GM19043 (cell line): ENCODE results near the gene MTA3.
"Not testable (repeated sequence)": the region's sequence is repeated elsewhere in the genome, so short reads cannot be mapped to it uniquely, and the experiment has no call there.

Source experiments
- ATAC-seq: cut with Tn5 transposase; IDR thresholded peaks from one replicate; pipeline ENCODE4 v1.9.1; 2021; ENCODE audit warnings: low read depth; ENCODE audit not compliant: unreplicated experiment

Gene MTA3

GRCh38 chr2:42604341-42604867, 36.0 kb downstream of the MTA3 start:
- not testable (repeated sequence) for ATAC-seq

- not testable (repeated sequence) for ATAC-seq
Measured at GRCh38 chr2:42606166-42606565, 37.7 kb downstream of the MTA3 start.

- ATAC-seq = no peak
Measured at GRCh38 chr2:42607101-42607637, 38.7 kb downstream of the MTA3 start.

DNA sequence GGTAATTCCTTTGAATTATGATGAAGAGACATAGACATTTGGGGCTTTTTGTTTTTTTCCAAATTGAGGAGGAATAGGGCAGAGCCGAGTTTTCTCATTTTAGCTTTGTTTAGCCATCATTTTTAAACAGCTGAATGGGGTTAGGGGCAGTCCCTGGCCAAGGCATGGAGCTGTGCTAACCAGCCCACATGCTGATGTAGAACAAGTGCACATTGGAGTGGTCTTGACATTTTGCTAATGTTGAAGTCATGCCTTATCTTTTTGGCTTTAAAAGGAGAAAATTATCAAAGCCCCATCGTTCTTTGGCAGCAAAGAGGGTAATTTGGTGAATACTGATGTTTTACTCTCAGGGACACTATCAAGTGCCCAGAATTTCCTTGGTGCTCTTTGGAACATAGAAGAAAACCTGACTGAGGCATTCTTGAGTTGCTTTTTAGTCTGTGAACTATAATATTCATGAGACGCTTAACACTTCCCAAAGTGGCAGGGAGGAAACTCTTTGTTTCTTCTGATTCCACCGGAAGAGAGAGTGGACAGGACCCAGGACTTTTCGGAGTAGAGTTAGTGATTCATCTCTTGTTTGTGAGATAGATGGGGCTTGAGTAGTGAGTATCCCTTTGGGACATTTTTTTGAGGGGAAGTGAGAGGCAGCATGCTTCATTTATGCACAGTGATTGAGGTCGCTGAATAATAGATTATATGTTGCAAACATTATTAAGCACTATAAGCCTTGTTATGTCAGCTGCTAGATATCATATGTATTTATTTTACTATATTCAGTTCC, 45.0 kb downstream of the MTA3 start:
- ATAC-seq = no peak

DNA sequence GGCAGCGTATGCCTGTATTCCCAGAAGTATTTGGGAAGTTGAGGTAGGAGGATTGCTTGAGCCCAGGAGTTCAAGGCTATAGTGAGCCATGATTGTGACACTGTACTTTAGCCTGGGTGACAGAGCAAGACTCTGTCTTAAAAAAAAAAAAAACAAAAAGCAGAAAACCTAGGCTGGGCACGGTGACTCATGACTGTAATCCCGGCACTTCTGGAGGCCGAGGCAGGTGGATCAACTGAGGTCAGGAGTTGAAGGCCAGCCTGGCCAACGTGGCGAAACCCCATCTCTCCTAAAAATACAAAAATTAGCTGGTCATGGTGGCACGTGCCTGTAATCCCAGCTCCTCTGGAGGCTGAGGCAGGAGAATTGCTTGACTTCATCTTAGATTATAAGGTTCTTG, 46.4 kb downstream of the MTA3 start:
- no peak for ATAC-seq

GRCh38 chr2:42618116-42618515, 49.7 kb downstream of the MTA3 start:
- ATAC-seq = no peak

- ATAC-seq = no peak
Measured at GRCh38 chr2:42618972-42619371, 50.5 kb downstream of the MTA3 start.

DNA sequence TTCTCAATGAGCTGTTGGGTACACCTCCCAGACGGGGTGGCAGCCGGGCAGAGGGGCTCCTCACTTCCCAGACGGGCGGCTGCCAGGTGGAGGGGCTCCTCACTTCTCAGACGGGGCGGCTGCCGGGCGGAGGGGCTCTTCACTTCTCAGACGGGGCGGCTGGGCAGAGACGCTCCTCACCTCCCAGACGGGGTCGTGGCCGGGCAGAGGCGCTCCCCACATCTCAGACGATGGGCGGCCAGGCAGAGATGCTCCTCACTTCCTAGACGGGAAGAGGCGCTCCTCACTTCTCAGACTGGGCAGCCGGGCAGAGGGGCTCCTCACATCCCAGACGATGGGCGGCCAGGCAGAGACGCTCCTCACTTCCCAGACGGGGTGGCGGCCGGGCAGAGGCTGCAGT, 53.2 kb downstream of the MTA3 start:
- not testable (repeated sequence) for ATAC-seq

DNA sequence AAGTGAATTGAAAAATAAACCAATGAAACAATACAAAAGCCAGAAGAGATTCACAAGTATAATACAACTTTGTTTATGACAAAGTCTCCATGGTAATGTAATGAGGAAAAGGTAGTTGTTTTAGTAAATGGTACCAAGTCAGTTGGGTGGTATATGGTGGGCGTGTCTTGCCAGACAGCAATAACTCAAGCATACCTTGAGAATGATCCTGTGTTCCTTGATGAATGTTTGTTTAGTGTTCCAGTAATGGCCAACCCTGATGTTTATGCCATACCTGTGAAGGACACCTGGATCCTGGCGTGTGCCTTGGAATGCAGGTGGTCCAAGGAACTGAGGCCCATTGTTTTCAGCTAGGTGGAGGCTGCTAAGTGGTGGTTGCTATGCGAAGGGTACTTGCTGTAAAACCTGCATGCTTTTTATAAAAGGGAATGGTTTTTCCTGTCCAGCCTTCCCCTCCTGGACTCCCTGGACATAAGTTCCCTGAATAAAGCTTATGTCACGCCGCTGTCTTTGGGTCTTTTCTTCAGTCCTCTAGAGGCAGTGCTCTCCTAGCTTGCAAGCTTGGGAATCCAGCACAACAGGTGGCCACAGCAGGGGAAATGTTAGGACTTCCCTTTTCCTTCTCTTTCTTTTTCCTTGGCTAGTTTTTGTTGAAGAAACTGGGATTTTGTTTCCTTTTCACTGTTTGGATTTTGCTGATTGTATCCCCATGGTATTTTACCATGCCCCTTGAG, 54.7 kb downstream of the MTA3 start:
- no peak for ATAC-seq

DNA sequence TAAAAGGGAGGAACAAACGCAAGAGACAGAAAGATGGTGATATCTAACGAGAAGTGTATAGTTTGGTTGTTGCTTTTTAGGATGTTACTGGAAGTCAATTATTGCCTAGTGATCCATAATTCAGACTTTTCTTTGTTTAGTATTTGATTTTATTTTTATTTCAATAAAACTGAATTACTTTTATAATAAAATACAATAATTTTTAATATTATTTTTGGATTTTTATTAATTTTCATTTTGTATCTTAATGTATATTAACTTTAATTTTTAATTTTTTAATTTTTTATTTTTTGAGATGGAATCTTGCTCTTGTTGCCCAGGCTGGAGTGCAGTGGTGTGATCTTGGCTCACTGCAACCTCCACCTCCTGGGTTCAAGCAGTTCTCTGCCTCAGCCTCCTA, 55.6 kb downstream of the MTA3 start:
- ATAC-seq = no peak

DNA sequence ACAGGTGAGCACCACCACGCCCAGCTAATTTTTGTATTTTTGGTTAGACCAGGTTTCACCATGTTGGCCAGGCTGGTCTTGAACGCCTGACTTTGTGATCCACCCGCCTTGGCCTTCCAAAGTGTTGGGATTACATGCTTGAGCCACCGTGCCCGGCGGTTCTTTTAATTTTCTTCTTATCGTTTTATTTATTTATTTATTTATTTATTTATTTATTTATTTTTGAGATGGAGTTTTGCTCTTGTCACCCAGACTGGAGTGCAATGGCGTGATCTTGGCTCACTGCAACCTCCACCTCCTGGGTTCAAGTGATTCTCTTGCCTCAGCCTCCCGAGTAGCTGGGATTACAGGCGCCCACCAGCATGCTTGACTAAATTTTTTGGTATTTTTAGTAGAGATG, 59.6 kb downstream of the MTA3 start:
- not testable (repeated sequence) for ATAC-seq

DNA sequence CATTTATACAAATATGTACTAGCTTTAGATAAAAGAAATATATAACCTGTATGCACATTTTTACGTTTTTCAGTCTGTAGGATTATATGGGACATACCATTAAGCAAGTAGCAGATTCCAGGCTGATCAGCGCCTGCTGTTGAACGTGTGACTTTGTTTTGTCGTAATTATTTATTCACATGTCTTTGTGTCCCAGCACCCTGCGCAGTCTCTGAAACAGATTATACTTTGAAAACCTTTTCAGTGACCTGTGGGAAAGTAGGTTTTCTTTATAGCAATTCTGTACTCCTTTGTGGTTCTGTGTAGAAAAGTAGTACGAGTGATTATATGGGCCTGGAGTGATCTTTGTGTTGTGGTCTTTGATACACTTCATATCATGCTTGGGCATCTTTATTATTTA, 68.5 kb downstream of the MTA3 start:
- ATAC-seq = no peak

GRCh38 chr2:42638080-42638784, 69.8 kb downstream of the MTA3 start:
- no peak for ATAC-seq

DNA sequence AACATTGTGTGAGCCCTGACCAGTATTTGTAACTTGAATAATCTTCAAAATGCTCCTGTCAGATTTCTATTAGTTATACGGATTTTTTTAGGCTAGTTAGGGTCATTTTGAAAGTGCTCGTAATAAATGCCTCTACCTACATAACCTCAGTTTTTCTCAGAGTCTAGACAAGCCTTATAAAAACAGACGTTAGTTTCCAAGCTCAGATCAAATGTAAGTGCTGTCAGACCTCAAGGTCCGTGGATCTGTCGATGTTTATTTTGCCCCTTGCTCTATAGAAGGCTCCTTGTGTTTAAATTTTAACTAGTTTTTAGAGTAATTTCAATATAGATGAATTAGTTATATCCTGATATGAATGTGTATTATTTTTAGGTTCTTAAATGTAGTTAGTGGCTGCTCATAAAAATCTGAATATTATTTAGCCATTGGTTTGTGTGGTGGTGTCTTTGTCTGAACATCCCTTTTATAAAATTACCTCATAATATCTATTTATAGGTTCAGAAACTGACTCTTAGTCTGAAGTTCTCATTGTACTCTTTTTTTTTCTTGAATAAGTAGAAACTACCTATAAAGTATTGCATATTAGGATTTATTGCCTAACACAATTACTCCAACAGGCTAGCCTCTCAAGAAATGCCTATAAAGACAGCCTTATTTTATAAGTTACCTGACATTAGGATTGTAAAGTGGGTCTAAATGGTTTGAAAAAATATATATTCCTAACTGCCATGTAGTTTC, 71.1 kb downstream of the MTA3 start:
- no peak for ATAC-seq

GRCh38 chr2:42640261-42640660, 71.8 kb downstream of the MTA3 start:
- ATAC-seq = no peak

DNA sequence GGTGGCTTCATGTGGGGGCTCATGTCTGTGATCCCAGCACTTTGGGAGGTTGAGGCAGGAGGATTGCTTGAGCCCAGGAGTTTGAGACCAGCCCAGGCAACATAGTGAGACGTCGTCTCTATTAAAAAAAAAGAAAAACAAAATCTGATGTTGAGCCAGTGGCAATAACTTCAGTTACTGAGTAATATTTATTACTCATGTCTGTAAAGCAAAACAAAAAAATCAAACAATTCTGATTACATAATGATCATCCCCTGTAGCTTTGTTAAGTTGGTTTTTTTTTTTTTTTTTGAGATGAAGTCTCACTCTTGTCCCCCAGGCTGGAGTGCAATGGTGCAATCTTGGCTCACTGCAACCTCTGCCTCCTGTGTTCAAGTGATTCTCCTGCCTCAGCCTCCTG, 73.9 kb downstream of the MTA3 start:
- ATAC-seq = not testable (repeated sequence)

DNA sequence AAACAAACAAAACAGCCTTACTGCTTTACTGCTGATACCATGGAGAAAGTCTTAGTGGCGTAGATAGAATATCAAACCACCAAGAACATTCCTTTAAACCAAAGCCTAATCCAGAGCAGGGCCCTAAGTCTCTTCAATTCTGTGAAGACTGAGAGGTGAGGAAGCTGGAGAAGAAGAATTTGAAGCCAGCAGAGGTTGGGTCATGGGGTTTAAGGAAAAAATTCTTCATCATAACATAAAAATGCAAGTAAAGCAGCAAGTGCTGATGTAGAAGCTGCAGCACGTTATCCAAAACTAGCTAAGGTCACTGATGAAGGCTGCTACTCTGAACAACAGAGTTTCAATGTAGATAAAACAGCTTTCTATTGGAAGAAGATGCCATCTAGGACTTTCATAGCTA, 77.1 kb downstream of the MTA3 start:
- no peak for ATAC-seq

DNA sequence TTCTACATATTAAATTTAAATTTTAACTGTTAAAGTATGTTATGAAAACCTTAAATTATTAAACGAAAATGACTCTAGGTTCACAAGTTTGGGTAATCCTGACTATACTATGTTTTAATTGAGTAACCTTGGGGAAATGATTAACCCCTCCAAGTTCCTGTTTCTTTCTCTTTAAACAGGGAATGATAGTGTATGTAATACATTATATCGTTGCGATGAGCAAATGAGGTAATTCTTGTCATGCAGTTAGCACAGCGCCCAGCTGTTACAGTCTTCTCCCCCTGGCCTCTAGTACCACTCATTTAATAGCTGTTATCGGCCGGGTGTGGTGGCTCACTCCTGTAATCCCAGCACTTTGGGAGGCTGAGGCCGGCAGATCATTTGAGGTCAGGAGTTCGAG, 80.4 kb downstream of the MTA3 start:
- ATAC-seq = no peak

DNA sequence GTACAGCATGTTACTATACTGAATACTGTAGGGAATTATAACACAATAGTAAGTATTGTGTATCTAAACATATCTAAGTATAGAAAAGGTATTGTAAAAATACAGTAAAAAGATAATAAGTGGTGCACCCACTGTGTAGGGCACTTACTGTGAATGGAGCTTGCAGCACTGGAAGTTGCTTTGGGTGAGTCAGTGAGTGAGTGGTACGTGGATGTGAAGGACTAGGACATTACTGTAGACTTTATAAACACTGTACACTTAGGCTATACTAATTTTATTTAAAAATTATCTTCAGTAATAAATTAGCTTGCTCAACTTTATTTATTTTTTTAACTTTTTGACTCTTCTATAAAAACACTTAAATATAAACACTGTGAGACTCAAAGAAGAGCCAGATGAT, 82.6 kb downstream of the MTA3 start:
- ATAC-seq = no peak

GRCh38 chr2:42652086-42652485, 83.7 kb downstream of the MTA3 start:
- no peak for ATAC-seq
